A673 (cell line): Measurements from ENCODE around the gene GET3. TPM values are rescaled to one million over a fixed set of nuclear protein-coding genes. Genes with fewer than 3 reads are reported as not detected.

Experiments
- BruUV-seq: library from RNA; stranded (reverse); fragments of 400-500 nt; replicated peaks from 2 replicates; lab custom pipeline; 2021; lab: Mats Ljungman, UMichigan
- CTCF ChIA-PET: fragments of 300-600 bp; sonication (Branson Sonifier 250); formaldehyde crosslinking; loops from one replicate; lab custom pipeline; 2022; ENCODE audit warnings: antibody characterized with exemption; lab: Charles Lee
- POLR2A ChIA-PET: fragments of 300-600 bp; sonication (Branson Sonifier 250); formaldehyde crosslinking; loops from one replicate; lab custom pipeline; 2022; ENCODE audit warnings: antibody characterized with exemption; ENCODE audit not compliant: low non-redundant PET; lab: Charles Lee
- DNase-seq: peaks from one replicate; pipeline ENCODE4 v3.0.0-alpha.2; 2015; ENCODE audit warnings: low spot score
- H3K27ac ChIP-seq: fragments of 200-600 bp; sonication (generic); 2 replicates; pipeline ENCODE4 v1.5.1; 2016; ENCODE audit warnings: mixed run types, low read depth, mild to moderate bottlenecking, mixed read lengths, antibody characterized with exemption, low read length; ENCODE audit not compliant: poor library complexity, severe bottlenecking
- H3K27me3 ChIP-seq: fragments of 200-600 bp; sonication (generic); replicated peaks from 2 replicates; pipeline ENCODE4 v1.6.1; 2017; ENCODE audit warnings: mixed run types, low read depth, mild to moderate bottlenecking, mixed read lengths, antibody characterized with exemption, low read length; ENCODE audit not compliant: insufficient read depth, poor library complexity
- H3K36me3 ChIP-seq: fragments of 200-600 bp; sonication (generic); 2 replicates; pipeline ENCODE4 v1.6.1; 2016; ENCODE audit warnings: mixed run types, mild to moderate bottlenecking, mixed read lengths, antibody characterized with exemption, low read length; ENCODE audit not compliant: insufficient read depth, poor library complexity, severe bottlenecking
- H3K4me1 ChIP-seq: fragments of 200-600 bp; sonication (generic); 2 replicates; pipeline ENCODE4 v1.6.1; 2017; ENCODE audit warnings: mixed run types, mild to moderate bottlenecking, mixed read lengths, antibody characterized with exemption, low read length; ENCODE audit not compliant: insufficient read depth, poor library complexity, severe bottlenecking
- H3K4me3 ChIP-seq: fragments of 200-600 bp; sonication (generic); 2 replicates; pipeline ENCODE4 v1.5.1; 2016; ENCODE audit warnings: low read depth, mixed run types, mild to moderate bottlenecking, mixed read lengths, low read length; ENCODE audit not compliant: poor library complexity, severe bottlenecking
- H3K9me3 ChIP-seq: fragments of 200-600 bp; sonication (generic); 2 replicates; pipeline ENCODE4 v1.6.1; 2016; ENCODE audit warnings: mixed run types, low read depth, mild to moderate bottlenecking, mixed read lengths, antibody characterized with exemption, low read length; ENCODE audit not compliant: poor library complexity, severe bottlenecking
- CTCF ChIP-seq: fragments of 300-800, 200-600 bp; sonication (generic); conservative IDR thresholded peaks from 2 replicates; pipeline ENCODE4 v1.5.1; 2017; ENCODE audit warnings: low read depth, mild to moderate bottlenecking, antibody characterized with exemption, low read length, moderate library complexity, mixed read lengths
- EZH2 ChIP-seq: fragments of 200-600 bp; sonication (generic); IDR thresholded peaks from 2 replicates; pipeline ENCODE4 v1.6.1; 2017; ENCODE audit warnings: borderline replicate concordance, low read depth, mild to moderate bottlenecking, mixed read lengths, antibody characterized with exemption, low read length; ENCODE audit not compliant: poor library complexity, severe bottlenecking
- intact Hi-C: fragments of 100-400 bp; cut with micrococcal nuclease; formaldehyde crosslinking; loops from one replicate; pipeline ENCODE4 v1.10.0; 2022; ENCODE audit not compliant: unreplicated experiment
- total RNA-seq: library from RNA; stranded (reverse); gene quantifications from 2 replicates; pipeline ENCODE4 v1.2.3, GENCODE V29; 2021

Gene GET3
- total RNA-seq, 1 experiment from 2014 or later: 91.7 TPM

- Histone ChIP-seq H3K9me3 (no peaks in the 10 kb centered on the region), H3K4me1 (peaks cover 17% of the 10 kb centered on the region), H3K27me3 (no peaks in the 10 kb centered on the region), H3K36me3 (no peaks in the 10 kb centered on the region), H3K27ac (peak within 1 kb of the TSS; percentile 61), H3K4me3 (peak within 1 kb of the TSS; percentile 77)
- no peak for DNase-seq
- BruUV-seq: no TSS peak
- POLR2A ChIA-PET: no interaction called here
- CTCF ChIA-PET: interaction anchor here (0.5 to 0.8 kb wide), 2 partner anchors 8 to 17 kb away, joined by 3 to 8 read pairs; partner anchors contain the start of gene JUNB
- intact Hi-C loops: no loop called here
- TF ChIP-seq EZH2: no peak
- no peak for TF ChIP-seq CTCF
Observed at GRCh38 chr19:12774588-12775555, 37.6 kb downstream of the GET3 start, which contains the start of gene HOOK2. TSS of gene HOOK2 (minus strand) at chr19:12775552. CDS start at chr19:12775449, 103 bp downstream.

- H3K27ac ChIP-seq: peak overlapping the region; percentile 73
- H3K36me3 ChIP-seq: no peaks in the 10 kb centered on the region
- no peaks in the 10 kb centered on the region for H3K9me3 ChIP-seq
- peaks cover 23% of the 10 kb centered on the region for H3K4me1 ChIP-seq
- BruUV-seq: no TSS peak
- POLR2A ChIA-PET: interaction anchor here (0.6 to 1.4 kb wide), 2 partner anchors 14 to 99 kb away, joined by 4 to 6 read pairs; partner anchors contain the start of gene JUNB
- DNase-seq: peak; percentile 91
- CTCF ChIA-PET: interaction anchor here (0.6 to 2.1 kb wide), 5 partner anchors 9 to 161 kb away, joined by 4 to 29 read pairs (median 7); partner anchors contain the start of genes FBXW9 and JUNB
- intact Hi-C loops: loop anchor here (1.0 kb wide), 1 partner anchor 19 kb away; no protein-coding TSS in a partner anchor
- TF ChIP-seq CTCF (peak; percentile 98), EZH2 (no peak)
- H3K27me3 ChIP-seq: no peaks in the 10 kb centered on the region
- peak overlapping the region; percentile 48 for H3K4me3 ChIP-seq
Observed at GRCh38 chr19:12777217-12778016, 40.1 kb downstream of the GET3 start.
